GM19193 (cell line): ENCODE results near the gene SLAMF9.

Experiments used
- POLR2A ChIP-seq: IDR thresholded peaks from 4 replicates; pipeline ENCODE4 v1.6.1; 2011; ENCODE audit not compliant: insufficient read depth, insufficient read length; ENCODE audit errors: extremely low read depth

SLAMF9 gene

GRCh38 chr1:159961636-159962035 lies 7.6 kb upstream of the SLAMF9 start:
- no peak for TF ChIP-seq POLR2A

GRCh38 chr1:159960721-159961381 lies 6.8 kb upstream of the SLAMF9 start:
- no peak for TF ChIP-seq POLR2A

GRCh38 chr1:159959451-159959850 lies 5.4 kb upstream of the SLAMF9 start:
- TF ChIP-seq POLR2A: no peak

GRCh38 chr1:159958719-159959380 lies 4.8 kb upstream of the SLAMF9 start:
- TF ChIP-seq POLR2A: no peak

- no peak for TF ChIP-seq POLR2A
Observed at GRCh38 chr1:159957824-159958268, 3.8 kb upstream of the SLAMF9 start.

GRCh38 chr1:159955456-159955855 lies 1.4 kb upstream of the SLAMF9 start:
- TF ChIP-seq POLR2A: no peak

DNA sequence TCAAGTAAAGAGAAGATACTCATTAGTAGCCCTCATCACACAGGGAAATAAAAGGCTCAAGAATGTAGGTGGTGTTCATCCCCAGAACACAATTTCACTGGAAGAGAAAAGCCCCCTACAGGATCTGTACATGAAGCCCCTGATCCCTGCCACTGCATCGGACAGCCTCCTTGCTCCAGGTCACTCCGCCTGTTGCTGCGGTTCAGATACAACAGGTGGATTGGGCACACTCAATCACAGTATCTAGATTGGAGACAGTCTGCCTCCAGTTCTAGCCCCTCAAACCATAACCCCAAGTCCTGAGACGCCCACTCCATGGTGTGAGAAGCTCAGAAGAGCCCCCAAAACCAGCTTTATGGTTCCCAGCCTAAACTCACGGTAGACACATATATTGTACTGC lies 1.1 kb downstream of the SLAMF9 start:
- TF ChIP-seq POLR2A: no peak

GRCh38 chr1:159951551-159951950 lies 2.5 kb downstream of the SLAMF9 start:
- TF ChIP-seq POLR2A: no peak

DNA sequence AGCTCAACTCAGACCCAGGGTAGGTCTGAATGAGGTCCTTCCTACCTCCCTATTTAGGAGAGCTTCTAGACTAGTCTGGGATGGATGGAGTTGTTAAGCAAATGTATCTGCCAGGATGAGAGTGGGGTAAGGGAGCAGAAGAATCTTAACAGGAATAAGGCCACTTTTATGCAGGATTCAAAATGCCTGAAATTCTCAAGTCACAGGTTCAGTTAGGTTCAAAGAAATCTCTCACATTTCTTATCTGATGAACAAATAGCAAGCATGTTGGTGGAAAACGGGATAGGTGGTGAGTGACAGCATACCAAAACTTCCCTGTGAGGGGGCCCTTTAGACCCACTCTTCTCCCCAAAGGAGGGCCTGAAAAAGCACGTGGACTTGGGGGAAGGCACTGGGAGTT lies 3.0 kb downstream of the SLAMF9 start:
- TF ChIP-seq POLR2A: no peak

GRCh38 chr1:159949981-159950381 lies 4.1 kb downstream of the SLAMF9 start:
- no peak for TF ChIP-seq POLR2A

GRCh38 chr1:159949123-159949522 lies 4.9 kb downstream of the SLAMF9 start:
- TF ChIP-seq POLR2A: no peak

GRCh38 chr1:159947942-159948341 lies 6.1 kb downstream of the SLAMF9 start:
- TF ChIP-seq POLR2A: no peak

GRCh38 chr1:159946242-159947187 lies 7.5 kb downstream of the SLAMF9 start:
- TF ChIP-seq POLR2A: no peak

DNA sequence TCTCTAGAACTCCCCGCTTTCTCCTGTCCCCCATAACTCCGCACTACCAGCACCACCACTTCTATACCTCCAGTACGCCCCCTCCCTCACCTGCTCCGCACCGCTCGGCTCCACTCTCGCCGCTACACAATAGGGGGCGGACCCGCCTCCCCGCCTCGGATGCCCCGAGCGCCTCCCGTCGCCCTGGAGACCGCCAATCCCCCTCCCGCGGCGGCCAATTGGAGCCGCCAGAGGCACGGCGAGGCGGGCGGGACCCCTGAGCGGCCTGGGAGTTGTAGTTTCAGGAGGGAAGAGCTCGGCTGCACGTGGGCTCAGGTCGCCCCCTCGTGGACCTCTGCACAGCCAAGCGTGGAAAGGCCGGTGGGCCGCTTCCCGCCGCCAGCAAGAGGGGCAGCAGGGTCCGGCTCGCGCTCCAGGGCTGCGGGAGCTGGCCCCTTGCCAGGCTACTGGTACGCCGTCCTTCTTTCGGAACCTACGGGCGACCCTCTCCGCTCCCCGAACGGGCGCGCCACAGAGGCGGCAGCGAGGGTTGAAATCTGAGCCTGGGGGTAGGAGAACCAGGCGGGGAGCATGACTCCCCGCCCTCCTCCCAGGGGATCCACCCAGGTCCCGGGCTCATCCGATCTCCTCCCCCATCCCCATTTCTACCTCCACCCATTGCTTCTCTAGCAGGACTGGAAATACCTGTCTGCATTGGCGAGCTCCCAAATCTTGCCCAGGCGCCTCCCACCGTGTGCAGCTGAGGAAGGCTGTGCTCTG lies 8.4 kb downstream of the SLAMF9 start, which contains the start of gene IGSF9:
IGSF9 (minus strand) TSS at position 131 of the 759 bp plus-strand sequence. CDS start 2,159 bp downstream, outside the sequence.
- TF ChIP-seq POLR2A: no peak
